GM21447 (cell line): ENCODE results near the gene RELN.

ENCODE experiments used
- ATAC-seq: cut with Tn5 transposase; IDR thresholded peaks from one replicate; pipeline ENCODE4 v1.9.1; 2021; ENCODE audit not compliant: unreplicated experiment

RELN gene

DNA sequence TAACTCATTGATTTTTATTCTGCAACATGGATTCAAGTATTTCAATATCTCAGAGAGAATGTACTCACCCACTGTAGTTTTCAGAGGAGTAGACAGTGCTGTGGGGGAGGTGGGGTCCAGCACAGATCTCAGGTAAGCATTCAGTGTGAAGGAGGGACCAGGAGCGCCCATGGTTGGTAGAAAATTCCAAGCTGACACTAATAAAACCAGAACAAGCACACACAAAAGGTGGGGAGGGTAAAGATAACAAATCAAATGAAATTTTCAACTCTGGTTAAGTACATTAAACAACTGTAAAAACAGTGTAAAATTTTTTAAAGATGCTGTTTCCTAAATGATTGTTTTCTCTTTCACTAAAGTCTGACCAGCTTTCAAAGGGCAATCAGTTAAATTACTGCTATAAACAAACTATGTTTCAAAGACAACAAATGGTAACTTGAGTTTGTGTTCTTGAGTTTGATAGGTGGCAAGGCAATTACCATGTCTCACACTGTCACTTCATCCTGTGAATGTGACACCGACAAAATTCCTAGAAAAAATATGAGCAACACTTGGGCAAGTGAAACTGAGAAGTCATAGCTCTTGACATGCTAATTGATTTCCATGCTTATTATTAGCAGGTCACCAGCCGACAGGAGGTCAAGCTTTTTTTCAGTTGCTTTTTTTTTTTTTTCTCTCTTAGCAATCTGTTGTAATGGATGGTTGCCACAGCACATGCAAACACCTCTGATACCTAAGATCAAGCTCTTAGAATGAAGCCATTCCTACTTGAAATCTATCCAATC is 337.7 kb downstream of the RELN start:
- ATAC-seq: no peak

DNA sequence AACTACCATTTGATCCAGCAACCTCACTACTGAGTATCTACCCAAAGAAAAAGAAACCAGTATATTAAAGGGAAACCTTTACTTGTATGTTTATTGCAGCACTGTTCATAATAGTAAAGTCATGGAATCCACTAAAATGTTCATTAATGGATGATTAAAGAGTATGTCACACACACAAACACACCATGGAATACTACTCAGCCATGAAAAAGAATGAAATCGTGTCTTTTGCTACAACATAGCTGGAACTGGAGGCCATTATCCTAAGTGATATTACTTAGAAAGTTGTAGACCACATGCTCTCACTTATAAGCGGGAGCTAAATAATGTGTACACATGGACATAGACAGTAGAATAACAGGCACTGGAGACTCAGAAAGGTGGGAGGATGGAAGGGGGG is 340.4 kb downstream of the RELN start:
- ATAC-seq: no peak

DNA sequence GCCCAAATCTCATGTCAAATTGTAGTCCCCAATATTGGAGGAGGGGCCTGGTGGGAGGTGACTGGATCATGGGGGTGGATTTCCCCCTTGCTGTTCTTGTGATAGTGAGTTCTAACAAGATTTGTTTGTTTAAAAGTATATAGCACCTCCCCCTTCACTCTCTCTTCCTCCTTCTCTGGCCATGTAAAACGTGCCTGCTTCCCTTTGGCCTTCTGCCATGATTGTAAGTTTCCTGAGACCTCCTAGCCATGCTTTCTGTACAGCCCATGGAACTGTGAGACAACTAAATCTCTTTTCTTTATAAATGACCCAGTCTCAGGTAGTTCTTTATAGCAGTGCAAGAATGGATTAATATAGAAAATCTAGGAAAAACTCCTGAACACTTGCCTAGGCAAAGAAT is 341.3 kb downstream of the RELN start:
- ATAC-seq: no peak

DNA sequence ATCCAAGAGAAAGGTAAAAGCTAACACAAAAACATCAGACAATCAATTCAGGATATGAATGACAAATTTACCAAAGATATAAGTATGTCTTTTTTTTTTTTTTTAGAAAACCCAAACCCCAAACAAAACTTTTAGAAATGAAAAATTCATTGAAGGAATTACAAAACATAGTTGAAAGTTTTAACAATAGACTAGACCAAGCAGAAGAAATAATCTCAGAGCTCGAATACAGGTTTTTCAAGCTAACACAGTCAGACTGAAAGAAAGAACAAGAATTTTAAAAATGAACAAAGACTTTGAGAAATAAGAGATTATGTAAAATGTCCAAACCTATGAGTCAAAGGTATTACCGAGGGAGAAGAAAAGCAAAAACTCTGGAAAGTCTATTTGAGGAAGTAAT is 345.1 kb downstream of the RELN start:
- no peak for ATAC-seq

DNA sequence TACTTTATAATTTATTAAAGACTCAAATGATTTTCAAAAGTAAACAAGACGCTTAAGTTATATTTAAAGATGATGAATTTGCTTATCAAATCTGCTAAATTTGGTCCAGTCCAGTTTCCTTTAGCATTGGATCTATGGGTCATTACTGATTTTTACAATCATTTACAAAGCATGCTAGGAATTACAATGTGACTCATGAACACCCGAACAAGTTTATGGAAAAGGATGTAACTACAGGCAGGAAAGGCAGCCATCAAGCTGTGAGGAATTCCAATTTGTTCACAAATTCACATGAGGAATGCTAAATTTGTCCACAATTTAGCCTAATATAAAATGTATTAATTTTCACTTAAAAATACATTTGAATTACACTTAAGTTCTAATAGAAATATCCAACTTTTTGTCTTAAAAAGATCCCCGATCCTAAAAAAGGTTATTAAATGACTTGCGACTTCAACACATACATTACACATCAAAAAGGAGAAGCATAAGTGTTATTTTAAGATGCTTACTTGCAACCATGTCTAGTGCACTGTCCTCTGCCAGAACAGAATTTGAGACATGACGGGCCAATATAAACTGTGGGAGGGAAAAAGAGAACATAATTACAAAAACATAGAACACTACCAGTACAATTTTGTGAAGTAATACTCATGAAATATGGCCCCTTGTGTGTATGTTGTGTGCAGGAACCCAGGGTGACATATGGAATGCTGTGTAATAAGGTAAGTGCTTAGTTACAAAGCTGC is 349.3 kb downstream of the RELN start:
- no peak for ATAC-seq

DNA sequence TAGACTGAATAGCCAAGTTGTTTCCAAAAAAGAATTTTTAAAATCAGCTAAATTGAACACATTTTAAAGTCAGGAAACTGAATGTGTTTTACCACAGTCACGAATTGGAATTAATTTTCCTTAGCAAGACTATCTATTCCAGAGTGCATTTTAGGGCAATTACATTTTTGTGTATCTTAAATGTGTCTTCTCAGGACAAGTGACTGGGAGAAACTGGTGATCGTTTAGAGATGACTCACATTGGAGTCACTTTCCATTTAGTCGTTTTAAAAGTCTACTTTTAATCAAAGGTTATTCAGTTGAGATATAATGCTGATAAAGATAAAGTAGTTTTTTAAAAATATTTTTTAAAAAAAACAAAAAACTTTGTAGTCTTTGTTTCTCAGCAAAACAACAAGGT is 351.7 kb downstream of the RELN start:
- no peak for ATAC-seq

DNA sequence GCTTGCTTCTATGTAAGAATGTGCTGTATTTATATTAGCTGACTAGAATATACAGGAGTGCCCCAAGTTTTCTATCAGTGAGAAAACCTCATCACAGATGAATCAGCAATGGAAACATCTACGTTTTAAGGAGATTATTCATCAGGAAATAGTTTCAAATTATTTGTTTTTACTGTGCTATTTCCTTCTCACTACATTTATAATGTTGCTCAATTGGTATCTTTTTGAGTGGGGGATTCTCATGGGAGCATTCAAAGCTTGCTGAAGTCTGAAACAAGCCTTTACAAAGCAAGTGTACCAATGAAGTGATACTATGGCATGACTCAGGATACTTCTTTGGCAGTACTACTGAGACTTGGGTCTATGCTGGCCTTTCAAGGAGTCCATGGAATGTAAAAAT is 352.4 kb downstream of the RELN start:
- no peak for ATAC-seq

DNA sequence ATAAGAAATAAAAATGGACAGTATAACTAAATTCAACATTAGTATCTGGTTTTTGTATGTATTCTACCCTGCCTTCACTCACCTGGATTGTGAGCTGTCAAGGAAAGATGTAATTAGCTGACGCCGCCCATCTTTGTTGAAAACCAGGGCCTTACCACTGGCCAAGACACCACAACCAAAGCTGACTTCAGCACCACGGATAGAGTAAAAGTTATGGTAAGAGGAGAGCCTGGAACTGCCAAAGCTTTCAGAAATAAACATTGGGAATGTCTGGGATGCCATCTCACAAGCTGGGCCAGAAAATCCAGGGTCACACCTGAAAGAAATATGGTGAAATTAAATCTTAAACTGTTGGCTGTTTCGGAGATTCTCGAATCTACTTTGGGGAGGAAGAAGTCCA is 353.3 kb downstream of the RELN start:
- no peak for ATAC-seq

DNA sequence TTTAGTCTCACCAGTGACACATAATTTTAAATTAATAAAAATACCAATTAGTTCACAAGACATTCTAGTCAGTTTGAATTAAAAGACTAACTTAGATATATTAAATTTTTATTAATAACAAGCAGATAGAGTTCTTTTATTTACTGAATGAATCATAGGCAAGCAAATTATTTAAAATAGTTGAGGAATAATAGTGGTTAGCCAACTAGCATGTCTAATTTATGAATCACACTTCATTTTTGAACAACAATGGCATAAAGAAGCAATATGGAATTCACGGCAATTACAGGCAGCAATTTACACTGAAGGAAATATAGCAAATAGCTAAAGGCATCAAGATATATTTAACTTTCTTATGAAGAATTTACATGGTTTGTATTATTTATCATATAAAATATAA is 356.5 kb downstream of the RELN start:
- ATAC-seq: no peak

DNA sequence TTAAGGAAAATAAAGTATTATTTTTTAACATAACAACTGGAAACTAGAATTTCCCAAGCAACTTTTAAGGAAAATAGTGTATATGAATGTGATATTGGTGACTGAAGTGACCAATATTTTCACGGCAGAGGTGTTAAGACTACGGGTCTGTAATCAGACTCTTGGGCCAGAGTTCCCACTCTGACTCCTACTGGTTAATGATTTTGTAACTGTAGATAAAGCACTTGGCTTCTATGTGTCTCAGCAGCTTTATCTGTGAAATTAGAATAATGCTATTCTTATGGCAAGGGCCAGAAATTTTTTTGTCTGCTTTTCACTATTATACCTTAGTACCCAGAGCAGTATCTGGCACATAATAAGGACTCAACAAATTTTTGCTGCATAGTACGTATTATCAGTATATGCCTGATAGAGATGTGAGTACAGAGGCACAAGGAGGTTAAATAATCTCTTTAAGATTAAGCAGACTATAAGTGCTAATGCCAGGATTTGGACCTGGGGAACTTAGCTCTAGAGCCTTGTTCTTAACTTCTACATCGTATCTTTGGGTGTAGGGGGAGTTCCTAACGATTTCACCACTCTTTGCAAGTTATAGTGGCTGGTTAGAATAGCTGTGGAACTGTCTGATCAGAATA is 357.3 kb downstream of the RELN start:
- ATAC-seq: no peak

DNA sequence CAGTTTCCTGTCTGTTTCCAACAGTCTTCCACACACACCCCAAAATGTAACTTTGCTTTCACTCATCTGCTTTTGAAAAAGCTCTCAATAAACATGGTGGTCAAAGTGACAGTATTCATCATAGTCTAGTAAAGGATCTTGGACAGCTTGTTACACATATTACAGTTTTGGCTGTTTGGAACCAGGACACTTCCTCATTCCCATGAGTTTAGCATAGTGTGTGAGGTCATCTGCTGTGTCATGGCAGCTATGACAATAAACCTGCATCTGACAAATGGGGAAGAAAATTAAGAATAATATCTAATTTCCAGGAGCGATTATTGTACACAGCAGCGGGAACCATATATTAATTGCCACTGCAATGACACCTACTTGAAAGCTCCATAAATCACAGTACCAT is 359.1 kb downstream of the RELN start:
- ATAC-seq: no peak

DNA sequence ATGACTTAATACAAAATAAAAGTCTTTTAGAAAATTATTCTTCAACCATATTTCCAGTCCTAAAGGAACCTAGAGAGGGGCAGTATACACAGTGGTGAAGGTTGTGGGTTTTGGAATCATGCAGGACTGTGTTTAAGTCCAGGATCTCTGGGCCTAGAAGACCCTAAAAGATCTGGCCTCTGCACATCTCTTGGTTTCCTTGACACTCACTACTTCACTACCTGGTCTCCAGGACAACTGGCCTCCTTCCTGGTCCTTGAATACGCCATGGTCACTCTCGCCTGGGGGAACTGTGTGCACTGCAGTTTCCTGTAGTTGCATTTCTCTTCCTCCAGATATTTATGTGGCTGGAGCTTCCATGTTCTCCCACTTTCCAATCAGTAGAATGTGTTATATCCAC is 360.7 kb downstream of the RELN start:
- no peak for ATAC-seq

DNA sequence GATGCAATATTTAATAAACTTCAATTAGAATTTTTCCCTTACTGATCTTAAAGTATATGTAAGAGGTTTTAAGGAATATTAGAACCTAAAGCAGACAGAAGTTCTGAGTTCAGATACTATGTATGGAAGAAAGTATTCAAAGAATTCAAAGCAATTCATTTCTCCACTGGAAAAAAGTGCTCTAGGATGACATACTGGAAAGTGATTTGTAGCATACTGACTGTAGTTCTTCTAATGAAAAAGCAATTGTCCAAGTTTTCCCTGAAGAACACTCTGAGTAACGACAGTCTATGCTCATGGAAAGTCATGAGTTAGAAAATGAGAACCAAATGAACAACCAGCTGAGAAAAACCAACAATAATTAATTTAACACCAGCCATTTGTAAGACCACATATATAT is 362.7 kb downstream of the RELN start:
- no peak for ATAC-seq

DNA sequence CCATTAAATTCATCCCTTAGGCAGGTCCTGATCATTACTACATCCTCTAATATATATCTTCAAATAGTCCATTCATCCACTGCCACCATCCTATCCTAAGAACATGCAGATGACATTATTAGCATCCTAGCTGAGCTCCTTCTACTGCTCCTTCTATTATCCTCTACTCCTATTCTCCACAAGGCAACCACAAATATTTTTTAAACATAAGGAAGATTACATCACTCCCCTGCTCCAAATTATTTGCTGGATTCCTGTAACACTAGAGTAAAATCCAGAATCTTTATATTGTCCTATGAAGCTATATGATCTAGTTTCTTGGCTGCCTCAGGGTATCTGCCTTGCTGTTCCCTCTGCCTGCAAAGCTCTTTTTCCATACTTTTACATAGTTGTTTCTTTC is 367.2 kb downstream of the RELN start:
- no peak for ATAC-seq

DNA sequence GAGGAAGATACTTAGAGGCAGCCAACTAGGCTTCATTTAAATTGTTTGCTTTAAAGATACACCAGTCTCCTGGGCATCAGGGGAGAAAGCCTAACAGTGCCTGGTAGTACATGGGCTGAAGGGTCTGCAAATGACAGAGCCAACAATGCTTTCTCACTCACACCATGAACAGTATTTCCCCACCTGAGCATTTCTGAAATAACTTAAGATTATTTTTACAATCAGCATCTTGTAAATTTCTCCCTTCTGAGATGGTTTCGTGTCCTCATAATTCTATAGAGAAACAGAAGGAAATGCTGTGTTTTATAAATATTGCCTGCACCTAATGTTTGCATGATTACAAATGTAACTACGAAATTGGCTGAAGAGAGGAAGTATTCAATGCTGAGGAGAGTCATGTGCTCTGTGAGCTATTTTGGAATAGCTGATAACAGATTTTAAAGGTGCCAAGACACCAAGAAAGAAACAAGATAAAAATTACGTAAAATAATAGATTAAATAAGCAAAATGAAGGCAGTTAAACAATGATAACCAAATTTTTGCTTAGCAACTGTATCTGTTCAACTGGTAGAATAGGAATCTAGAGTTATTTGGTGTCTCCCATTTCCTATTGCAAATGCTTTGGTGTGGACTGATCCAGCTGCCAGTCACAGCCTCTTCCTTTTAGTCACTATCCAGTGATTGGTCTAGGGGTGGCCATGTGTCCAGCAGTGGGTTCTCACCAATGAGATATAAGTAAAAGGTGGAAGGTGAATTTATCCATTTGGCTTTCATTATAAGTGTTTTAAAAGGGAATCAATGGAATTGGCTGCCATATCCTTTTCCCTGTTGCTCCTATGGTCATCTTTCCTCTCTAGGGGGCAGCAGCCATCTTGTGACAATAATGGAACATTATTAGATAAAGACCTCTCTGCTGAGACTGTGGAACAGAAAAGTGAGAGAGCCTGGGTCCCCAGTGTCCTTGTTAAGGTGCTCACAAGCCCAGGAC is 375.5 kb downstream of the RELN start:
- no peak for ATAC-seq

DNA sequence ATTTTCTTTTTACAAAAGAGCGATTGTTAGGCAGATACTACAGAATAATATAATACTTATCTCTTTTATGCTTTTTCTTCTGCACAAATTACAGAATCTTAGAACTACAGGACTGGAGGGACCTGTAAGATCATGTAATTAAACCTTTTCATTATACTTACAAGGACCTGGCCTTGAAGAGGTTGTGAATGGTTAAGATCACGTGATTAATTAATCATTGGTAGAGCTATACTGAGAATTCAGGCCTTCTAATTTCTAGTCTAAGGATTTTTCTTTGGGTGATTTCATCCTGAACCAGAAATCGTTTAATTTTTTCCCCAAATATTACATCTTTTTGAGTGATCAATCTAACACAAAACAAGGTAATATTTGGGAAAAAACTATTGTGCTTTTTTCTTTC is 379.7 kb downstream of the RELN start:
- ATAC-seq: no peak

DNA sequence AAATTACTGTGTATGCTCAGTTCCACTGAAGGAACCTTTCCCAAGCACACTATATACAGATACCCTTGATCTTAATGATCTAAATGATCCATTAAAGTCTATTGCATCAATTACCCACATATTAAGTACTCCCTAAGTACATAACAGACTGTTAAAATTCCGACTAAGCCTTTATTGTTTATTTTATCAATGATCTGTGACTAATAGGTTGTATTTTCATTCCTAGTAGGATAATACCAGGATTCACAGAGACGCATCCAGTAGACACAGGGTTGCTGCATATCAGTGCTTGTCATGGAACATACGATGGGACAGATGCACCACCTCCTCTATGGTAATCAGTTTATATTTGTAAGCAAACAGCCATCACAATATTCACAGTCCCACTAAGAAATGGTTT is 383.8 kb downstream of the RELN start:
- no peak for ATAC-seq

DNA sequence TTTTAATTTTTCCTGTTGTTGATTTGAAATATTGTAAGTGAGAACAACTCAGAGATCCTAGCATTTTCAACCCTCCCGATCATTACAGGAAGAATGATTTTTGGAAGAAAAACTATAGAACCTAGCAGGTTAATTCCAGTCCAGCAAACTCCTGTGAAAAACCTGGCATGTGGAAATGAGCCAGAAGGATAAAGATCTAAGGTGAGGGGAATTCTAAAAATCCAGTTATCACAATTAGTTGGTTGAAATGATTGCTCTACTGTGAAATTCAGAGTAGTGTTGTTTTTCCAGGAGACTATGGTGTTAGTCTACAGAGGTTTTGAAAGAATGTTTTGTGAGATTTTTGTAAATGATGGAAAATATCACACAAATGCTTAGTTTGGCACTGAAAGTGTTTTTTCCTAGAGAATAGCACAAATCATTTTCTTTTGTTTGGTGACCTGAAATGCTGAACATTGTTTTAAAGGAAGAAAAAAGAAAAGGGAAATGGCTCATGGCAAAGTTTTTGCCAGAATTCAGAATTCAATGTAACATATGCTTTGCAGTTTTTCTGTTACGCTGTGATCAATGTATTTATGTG is 391.0 kb downstream of the RELN start:
- no peak for ATAC-seq

DNA sequence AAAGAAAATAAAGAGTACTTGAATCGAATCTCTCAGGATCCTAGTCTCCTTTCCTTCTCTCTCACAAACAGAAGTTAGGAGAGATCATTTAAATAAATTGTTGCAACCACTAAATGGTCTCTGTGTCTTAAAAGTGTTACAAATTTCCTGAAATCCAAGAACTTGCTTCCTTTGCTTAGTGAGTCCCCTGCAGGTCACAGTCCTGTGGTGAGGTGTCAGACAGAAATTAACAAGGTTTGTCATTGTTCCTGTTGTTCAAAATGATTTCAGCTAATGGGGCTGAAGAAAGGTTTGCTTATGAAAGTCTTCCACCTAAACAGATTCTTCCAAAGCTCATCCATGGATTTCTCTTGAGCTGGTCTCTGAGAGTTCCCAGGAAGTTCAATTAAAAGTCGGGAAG is 391.9 kb downstream of the RELN start:
- no peak for ATAC-seq

DNA sequence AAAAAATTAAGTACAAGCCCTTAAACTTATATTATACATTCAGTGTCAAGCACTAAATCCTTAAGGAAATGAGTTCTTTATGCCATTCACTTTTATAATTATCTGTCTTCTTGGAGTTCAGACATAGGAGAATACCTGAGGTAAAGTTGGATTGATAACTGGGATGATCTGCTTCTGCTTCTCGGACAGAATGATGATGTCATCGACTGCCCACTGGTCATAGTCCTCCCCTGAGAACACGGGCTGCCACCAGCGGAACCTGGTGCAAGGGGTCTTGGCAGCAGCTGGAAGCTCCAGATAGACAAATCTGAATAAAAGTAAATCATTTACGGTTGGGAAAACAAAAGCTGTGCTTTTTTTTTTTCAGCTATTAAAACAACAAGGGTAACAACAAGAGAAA is 395.3 kb downstream of the RELN start:
- no peak for ATAC-seq

DNA sequence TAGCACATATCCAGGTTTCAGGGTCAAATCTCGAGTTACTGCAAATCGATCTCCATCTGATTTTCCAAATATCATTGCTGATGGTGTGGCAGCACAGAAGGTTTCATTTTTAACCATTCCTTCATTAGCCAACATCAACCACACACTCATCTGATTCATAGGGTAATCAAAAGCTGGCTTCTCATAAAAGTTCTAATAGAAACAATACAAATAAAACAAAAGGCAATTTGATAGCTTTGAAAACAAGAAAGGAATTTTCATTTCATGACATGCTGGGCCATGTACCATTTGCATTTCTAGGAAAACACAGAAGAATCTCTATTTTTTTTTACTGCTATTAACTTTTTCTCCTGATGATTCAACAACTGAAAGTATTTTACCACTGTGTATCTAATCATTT is 395.8 kb downstream of the RELN start:
- no peak for ATAC-seq
